SK-N-SH treated with all-trans-retinoic acid at 6 μM for 48 hours (cell line): ENCODE measurements around the gene TRMT1.

Experiments
- ARNTL ChIP-seq: fragments of 450-650 bp; formaldehyde crosslinking; IDR thresholded peaks from 2 replicates; pipeline ENCODE4 v1.5.0; 2020; ENCODE audit warnings: low read depth, mild to moderate bottlenecking, moderate library complexity, borderline replicate concordance
- ISL1 ChIP-seq: fragments of 250-450 bp; sonication (Bioruptor Pico); IDR thresholded peaks from 2 replicates; pipeline ENCODE4 v2.1.2; 2022; ENCODE audit warnings: mild to moderate bottlenecking, moderate library complexity
- PPARA ChIP-seq: fragments of 250-450 bp; sonication (Bioruptor Pico); IDR thresholded peaks from 2 replicates; pipeline ENCODE4 v1.5.0; 2020; ENCODE audit warnings: mild to moderate bottlenecking, borderline replicate concordance
- RARB ChIP-seq: fragments of 250-450 bp; sonication (Bioruptor Pico); IDR thresholded peaks from 2 replicates; pipeline ENCODE4 v1.8.0; 2021; ENCODE audit warnings: mild to moderate bottlenecking, moderate library complexity
- ZC3H10 ChIP-seq: fragments of 250-450 bp; sonication (Bioruptor Pico); IDR thresholded peaks from 2 replicates; pipeline ENCODE4 v1.5.1; 2021; ENCODE audit warnings: mild to moderate bottlenecking, moderate library complexity

GRCh38 chr19:13127051-13127450 is 10.5 kb upstream of the TRMT1 start:
- TF ChIP-seq ISL1 (CRISPR knock-in tag) (no peak), PPARA (CRISPR knock-in tag) (no peak), ZC3H10 (CRISPR knock-in tag) (no peak), RARB (CRISPR knock-in tag) (no peak), ARNTL (no peak)
